ENCODE results near the gene CUBN.

DNA sequence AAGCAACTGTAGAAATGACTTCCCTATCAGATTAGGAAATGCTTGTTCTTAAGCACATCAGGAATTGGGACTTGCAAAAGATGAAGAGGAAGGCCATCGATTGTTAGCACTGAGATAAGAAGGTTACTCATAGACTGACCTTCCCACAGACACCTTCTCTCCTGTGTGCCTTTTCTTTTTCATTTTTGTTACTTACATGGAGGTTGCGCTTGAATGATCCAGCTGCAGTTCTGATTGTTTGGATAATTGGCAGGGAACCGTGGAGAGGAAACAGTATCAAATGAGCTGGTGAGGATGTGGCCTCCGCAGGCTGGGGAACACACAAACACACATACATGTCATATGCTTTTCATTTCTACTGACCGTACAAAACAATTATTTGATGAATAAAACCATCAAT is 177.5 kb downstream of the CUBN start:
- TF ChIP-seq EZH2 (IDR thresholded peaks at IDR 0.05; ENCODE audit: insufficient read depth, poor library complexity, severe bottlenecking) (no peak), EZH2phosphoT487 (IDR thresholded peaks at IDR 0.05; ENCODE audit: insufficient read depth, low read depth) (no peak)
